ENCODE measurements around the gene FUZ.

The FUZ gene

GRCh38 chr19:49776371-49776764 is 36.7 kb downstream of the FUZ start:
- no peak for DNase-seq (ENCODE audit: low read depth)

DNA sequence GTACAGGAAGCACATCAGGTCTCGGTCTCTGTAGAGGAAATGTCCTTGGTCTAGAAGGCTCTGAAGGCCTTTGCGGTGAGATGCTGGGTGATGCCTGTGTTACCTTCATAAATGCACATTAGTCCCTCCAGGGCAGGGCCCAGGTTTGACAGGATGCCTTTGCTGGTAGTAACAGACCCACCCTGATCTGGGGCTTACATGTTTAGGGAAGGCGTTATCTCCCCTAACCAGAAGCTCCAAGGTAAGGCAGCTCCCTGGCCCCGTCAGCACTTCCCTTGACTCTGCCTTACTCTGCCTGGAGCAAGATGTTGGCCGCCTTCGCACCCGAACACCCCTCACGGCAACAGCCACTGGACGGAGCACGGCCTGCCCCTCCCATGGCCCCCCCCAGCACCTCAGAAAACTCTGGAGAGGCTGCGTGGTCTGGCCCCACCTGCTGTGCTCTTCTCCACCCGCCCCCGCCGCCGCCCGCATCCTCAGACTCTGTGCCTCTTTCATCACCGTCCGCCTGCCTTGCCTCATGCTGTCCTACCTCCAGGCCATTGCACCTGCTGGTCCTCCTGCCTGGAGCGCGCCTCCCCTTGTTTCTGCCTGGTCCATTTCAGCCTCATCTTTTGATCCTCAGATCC is 37.2 kb downstream of the FUZ start:
- no peak for DNase-seq (ENCODE audit: low read depth)
- no peak overlapping the region for H3K4me3 ChIP-seq (ENCODE audit: low read length)
- no peak for TF ChIP-seq CTCF (conservative IDR thresholded peaks at IDR 0.05; ENCODE audit: low read depth, low read length)

More at GRCh38 chr19:49776371-49776764, 36.7 kb downstream of the FUZ start:
- no peak for TF ChIP-seq CTCF (conservative IDR thresholded peaks at IDR 0.05; ENCODE audit: low read depth, low read length)
- H3K4me3 ChIP-seq (ENCODE audit: low read length): no peak overlapping the region

DNA sequence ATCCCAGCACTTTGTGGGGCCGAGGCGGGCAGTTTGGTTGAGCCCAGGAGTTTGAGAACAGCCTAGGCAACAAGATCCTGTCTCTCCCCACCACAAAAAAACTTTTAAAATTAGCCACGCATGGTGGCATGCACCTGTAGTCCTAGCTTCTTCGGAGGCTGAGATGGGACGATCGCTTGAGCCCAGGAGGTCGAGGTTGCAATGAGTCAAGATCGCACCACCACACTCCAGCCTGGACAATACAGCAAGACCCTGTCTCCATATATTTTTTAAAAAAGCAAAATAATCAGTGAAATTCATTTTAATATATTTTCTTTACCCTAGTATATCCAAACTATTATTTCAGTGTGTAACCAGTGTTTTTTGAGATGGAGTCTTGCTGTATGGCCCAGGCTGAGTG is 38.1 kb downstream of the FUZ start:
- DNase-seq (ENCODE audit: low read depth): no peak
- no peak overlapping the region for H3K4me3 ChIP-seq (ENCODE audit: low read length)
- no peak for TF ChIP-seq CTCF (conservative IDR thresholded peaks at IDR 0.05; ENCODE audit: low read depth, low read length)

DNA sequence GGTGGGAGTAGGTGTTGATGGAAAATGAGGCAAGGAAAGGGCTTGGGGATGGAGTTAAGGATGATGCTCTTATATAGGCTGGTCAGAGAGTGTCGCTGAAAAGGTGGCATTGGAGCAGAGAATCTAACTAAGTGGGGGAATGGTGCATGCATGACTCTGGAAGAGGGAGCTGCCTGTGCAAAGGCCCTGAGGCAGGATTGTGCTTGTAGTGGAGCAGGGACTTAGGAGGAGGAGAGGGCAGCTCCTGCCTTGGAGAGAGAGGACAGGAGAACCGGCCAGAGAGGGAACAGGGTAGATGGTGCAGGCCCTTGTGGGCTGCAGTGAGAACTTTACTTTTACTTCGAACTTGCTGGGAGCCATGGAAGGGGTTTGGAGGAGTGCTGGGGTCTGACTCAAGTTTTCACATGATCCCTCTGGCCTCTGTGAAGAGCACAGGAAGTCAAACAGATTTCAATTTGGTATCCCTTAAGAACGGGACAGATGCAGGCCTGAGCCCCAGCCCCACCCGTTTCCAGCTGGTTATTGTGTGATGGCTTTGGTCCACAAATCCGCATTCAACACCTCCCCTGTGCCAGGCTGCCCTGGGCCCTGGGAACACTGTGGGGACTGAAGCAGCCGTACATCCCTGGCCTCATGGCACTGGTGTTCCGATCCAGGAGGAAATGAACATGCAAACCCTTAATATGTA is 39.3 kb downstream of the FUZ start:
- DNase-seq (ENCODE audit: low read depth): no peak
- H3K4me3 ChIP-seq (ENCODE audit: low read length): no peak overlapping the region
- no peak for TF ChIP-seq CTCF (conservative IDR thresholded peaks at IDR 0.05; ENCODE audit: low read depth, low read length)

GRCh38 chr19:49772850-49773432 is 40.2 kb downstream of the FUZ start:
- no peak for TF ChIP-seq CTCF (conservative IDR thresholded peaks at IDR 0.05; ENCODE audit: low read depth, low read length)
- no peak for DNase-seq (ENCODE audit: low read depth)
- H3K4me3 ChIP-seq (ENCODE audit: low read length): no peak overlapping the region

GRCh38 chr19:49771674-49772139 is 41.4 kb downstream of the FUZ start:
- no peak overlapping the region for H3K4me3 ChIP-seq (ENCODE audit: low read length)
- no peak for DNase-seq (ENCODE audit: low read depth)
- no peak for TF ChIP-seq CTCF (conservative IDR thresholded peaks at IDR 0.05; ENCODE audit: low read depth, low read length)

Data from retinal pigment epithelial cell (primary cell).